ENCODE data around the gene PANK2.

- TF ChIP-seq CTCF (conservative IDR thresholded peaks at IDR 0.05; ENCODE audit: low read depth, low read length): no peak
- TF ChIP-seq EZH2 (IDR thresholded peaks at IDR 0.05; ENCODE audit: low read length, unreplicated experiment): no peak
Measured at GRCh38 chr20:3876676-3877075, 12.5 kb upstream of the PANK2 start.

Measured in PC-3 (cell line).